ENCODE results near the gene PRDM16.

The PRDM16 gene

GRCh38 chr1:3060601-3061551, 8.1 kb upstream of the PRDM16 start:
- Histone ChIP-seq H3K36me3 (ENCODE audit: control insufficient read depth, insufficient read depth, low read length) (no peaks in the 10 kb centered on the region), H3K27me3 (replicated peaks; ENCODE audit: control insufficient read depth, insufficient read depth, low read length) (no peaks in the 10 kb centered on the region), H3K4me3 (replicated peaks; ENCODE audit: low read depth, low read length) (no peak overlapping the region)
- TF ChIP-seq CTCF (IDR thresholded peaks at IDR 0.05; ENCODE audit: insufficient read depth, low read length, poor library complexity, severe bottlenecking): no peak
- no peak for DNase-seq (ENCODE audit: extremely low read depth, insufficient read length)

- H3K36me3 ChIP-seq (ENCODE audit: control insufficient read depth, insufficient read depth, low read length): no peaks in the 10 kb centered on the region
- no peak for DNase-seq (ENCODE audit: extremely low read depth, insufficient read length)
- no peak overlapping the region for H3K4me3 ChIP-seq (replicated peaks; ENCODE audit: low read depth, low read length)
- H3K27me3 ChIP-seq (replicated peaks; ENCODE audit: control insufficient read depth, insufficient read depth, low read length): no peaks in the 10 kb centered on the region
- no peak for TF ChIP-seq CTCF (IDR thresholded peaks at IDR 0.05; ENCODE audit: insufficient read depth, low read length, poor library complexity, severe bottlenecking)
These were observed 7.4 kb upstream of the PRDM16 start for GRCh38 chr1:3061566-3061965.

DNA sequence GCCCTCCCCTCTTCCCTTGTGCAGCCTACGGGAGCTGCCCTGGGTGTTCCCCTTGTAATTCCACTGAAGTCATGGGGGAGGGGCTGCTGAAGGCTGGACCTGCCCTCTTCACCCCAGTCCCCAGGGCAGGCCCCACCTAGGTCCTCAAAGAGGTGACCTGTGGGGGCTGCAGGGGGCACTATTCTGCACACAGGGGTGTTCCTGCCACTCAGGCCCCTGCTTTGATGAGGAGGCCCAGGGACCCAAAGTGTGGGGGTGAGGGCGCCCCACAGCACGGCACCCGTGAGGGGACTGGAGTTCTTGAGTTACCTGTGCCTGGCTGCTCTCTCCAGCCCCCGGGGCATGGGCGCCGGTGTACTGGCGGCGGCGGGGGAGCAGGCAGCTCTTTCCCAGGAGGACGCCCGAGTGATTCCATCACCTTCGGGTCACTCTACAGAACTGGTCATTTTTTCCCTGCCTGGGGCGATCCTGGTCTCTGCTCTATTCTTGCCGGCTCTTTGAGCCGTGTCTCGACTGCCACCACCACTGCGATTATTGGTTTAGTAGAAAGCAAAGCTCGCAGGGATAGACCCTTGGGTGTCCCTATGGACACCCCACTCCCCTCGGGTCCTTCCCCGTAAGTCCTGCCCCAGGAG, 6.9 kb upstream of the PRDM16 start:
- DNase-seq (ENCODE audit: extremely low read depth, insufficient read length): no peak
- Histone ChIP-seq H3K4me3 (replicated peaks; ENCODE audit: low read depth, low read length) (no peak overlapping the region), H3K36me3 (ENCODE audit: control insufficient read depth, insufficient read depth, low read length) (no peaks in the 10 kb centered on the region), H3K27me3 (replicated peaks; ENCODE audit: control insufficient read depth, insufficient read depth, low read length) (no peaks in the 10 kb centered on the region)
- no peak for TF ChIP-seq CTCF (IDR thresholded peaks at IDR 0.05; ENCODE audit: insufficient read depth, low read length, poor library complexity, severe bottlenecking)

GRCh38 chr1:3062616-3063378, 6.2 kb upstream of the PRDM16 start:
- H3K27me3 ChIP-seq (replicated peaks; ENCODE audit: control insufficient read depth, insufficient read depth, low read length): no peaks in the 10 kb centered on the region
- H3K4me3 ChIP-seq (replicated peaks; ENCODE audit: low read depth, low read length): no peak overlapping the region
- no peak for DNase-seq (ENCODE audit: extremely low read depth, insufficient read length)

More at GRCh38 chr1:3062616-3063378, 6.2 kb upstream of the PRDM16 start:
- no peaks in the 10 kb centered on the region for H3K36me3 ChIP-seq (ENCODE audit: control insufficient read depth, insufficient read depth, low read length)
- TF ChIP-seq CTCF (IDR thresholded peaks at IDR 0.05; ENCODE audit: insufficient read depth, low read length, poor library complexity, severe bottlenecking): no peak

All from GM06990 (cell line).